Effector memory CD4-positive, alpha-beta T cell (primary cell): ENCODE results near the gene PIN1.
"Not testable (repeated sequence)": the region's sequence is repeated elsewhere in the genome, so short reads cannot be mapped to it uniquely, and the experiment has no call there.

ENCODE experiments used
- DNase-seq, 3 donors: peaks; one replicate each; pipeline ENCODE4 v3.0.0-alpha.2; 2020
- H3K27ac ChIP-seq: 2 replicates; pipeline ENCODE4 v1.7.0; 2013; ENCODE audit warnings: mild to moderate bottlenecking, low read length, moderate library complexity; ENCODE audit not compliant: insufficient read depth, poor library complexity, severe bottlenecking
- H3K27me3 ChIP-seq: replicated peaks from 2 replicates; pipeline ENCODE4 v1.7.0; 2013; ENCODE audit warnings: mild to moderate bottlenecking, low read length; ENCODE audit not compliant: insufficient read depth, control insufficient read depth, poor library complexity, severe bottlenecking
- H3K36me3 ChIP-seq: 2 replicates; pipeline ENCODE4 v1.7.0; 2013; ENCODE audit warnings: mild to moderate bottlenecking, low read length, moderate library complexity; ENCODE audit not compliant: control insufficient read depth, insufficient read depth
- H3K4me1 ChIP-seq: 2 replicates; pipeline ENCODE4 v1.7.0; 2013; ENCODE audit warnings: low read length, mild to moderate bottlenecking; ENCODE audit not compliant: control insufficient read depth, insufficient read depth, poor library complexity, severe bottlenecking
- H3K4me3 ChIP-seq: 2 replicates; pipeline ENCODE4 v1.7.0; 2013; ENCODE audit warnings: low read length, low read depth, mild to moderate bottlenecking; ENCODE audit not compliant: insufficient read depth, poor library complexity, severe bottlenecking
- H3K9me3 ChIP-seq: 2 replicates; pipeline ENCODE4 v1.7.0; 2013; ENCODE audit warnings: mild to moderate bottlenecking, low read length, moderate library complexity; ENCODE audit not compliant: control insufficient read depth

The PIN1 gene

GRCh38 chr19:9818175-9818733 is 16.9 kb upstream of the PIN1 start:
- Histone ChIP-seq H3K4me3 (peak overlapping the region; percentile 98), H3K9me3 (no peaks in the 10 kb centered on the region), H3K27ac (peak overlapping the region; percentile 96), H3K27me3 (no peaks in the 10 kb centered on the region), H3K36me3 (no peaks in the 10 kb centered on the region), H3K4me1 (peaks cover 12% of the 10 kb centered on the region)
- DNase-seq = no peak

GRCh38 chr19:9818734-9819595 is 16.2 kb upstream of the PIN1 start, which contains the start of gene FBXL12:
Gene FBXL12 (minus strand): TSS chr19:9819079. CDS start chr19:9818813, 266 bp downstream.
- H3K27ac ChIP-seq = peak within 1 kb of the TSS; percentile 96
- peak; percentile 100 for DNase-seq
- no peaks in the 10 kb centered on the region for H3K9me3 ChIP-seq
- H3K36me3 ChIP-seq = no peaks in the 10 kb centered on the region
- peak within 1 kb of the TSS; percentile 98 for H3K4me3 ChIP-seq
- no peaks in the 10 kb centered on the region for H3K27me3 ChIP-seq
- peaks cover 12% of the 10 kb centered on the region for H3K4me1 ChIP-seq

DNA sequence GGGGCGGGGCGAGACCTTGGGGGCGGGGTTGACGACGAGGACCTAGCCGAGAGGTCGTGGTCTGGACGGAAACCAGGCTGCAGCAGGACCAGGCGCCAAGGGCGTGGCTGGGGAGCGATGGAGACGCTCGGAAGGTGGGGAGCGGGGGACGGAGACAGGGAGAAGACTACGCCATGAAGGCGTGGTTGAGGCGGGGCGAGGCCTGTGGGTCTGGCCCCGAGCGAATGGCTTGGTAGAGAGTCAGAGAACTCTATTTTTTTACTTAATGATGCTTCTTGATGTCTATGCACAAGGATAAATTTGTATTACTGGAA is 15.6 kb upstream of the PIN1 start:
- H3K36me3 ChIP-seq = no peaks in the 10 kb centered on the region
- no peaks in the 10 kb centered on the region for H3K9me3 ChIP-seq
- DNase-seq = no peak
- peak overlapping the region; percentile 47 for H3K4me3 ChIP-seq
- no peaks in the 10 kb centered on the region for H3K27me3 ChIP-seq
- peaks cover 12% of the 10 kb centered on the region for H3K4me1 ChIP-seq
- H3K27ac ChIP-seq = peak overlapping the region; percentile 96

DNA sequence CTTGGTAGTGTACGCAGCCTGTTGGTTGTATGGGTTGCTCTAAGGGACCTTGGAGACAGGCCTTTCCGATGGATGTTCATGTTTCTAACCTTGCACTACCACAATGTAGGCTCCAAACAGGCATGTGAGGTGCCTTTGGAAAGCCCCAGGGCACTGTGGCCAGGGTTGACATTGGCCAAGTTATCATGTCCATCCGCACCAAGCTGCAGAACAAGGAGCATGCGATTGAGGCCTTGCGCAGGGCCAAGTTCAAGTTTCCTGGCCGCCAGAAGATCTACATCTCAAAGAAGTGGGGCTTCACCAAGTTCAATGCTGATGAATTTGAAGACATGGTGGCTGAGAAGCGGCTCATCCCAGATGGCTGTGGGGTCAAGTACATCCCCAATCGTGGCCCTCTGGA is 15.1 kb upstream of the PIN1 start:
- H3K4me1 ChIP-seq = peaks cover 12% of the 10 kb centered on the region
- DNase-seq, H3K27me3 ChIP-seq, H3K36me3 ChIP-seq, H3K9me3 ChIP-seq, H3K27ac ChIP-seq, H3K4me3 ChIP-seq: not testable (repeated sequence)

DNA sequence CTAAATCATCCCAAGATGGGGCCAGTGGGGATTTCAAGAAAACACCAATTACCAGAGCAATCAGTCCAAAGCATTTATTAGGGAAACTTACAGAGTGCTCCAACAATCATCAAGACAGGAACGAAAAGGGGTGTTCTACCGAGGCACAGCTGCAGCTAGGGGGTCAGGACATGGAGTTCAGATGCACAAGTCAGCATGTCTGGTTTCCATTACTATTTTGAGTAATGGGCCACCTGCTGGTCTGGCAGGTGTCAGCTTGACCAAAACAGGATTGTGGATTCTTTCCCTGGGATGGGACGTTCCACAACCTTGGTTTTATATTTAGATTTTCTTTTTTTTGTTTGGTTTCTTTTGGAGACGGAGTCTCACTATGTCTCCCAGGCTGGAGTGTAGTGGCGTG is 11.3 kb upstream of the PIN1 start:
- H3K36me3 ChIP-seq = no peaks in the 10 kb centered on the region
- DNase-seq = no peak
- H3K4me1 ChIP-seq = peaks cover 17% of the 10 kb centered on the region
- H3K9me3 ChIP-seq = no peaks in the 10 kb centered on the region
- H3K4me3 ChIP-seq = no peak overlapping the region
- H3K27ac ChIP-seq = no peak overlapping the region
- H3K27me3 ChIP-seq = no peaks in the 10 kb centered on the region

DNA sequence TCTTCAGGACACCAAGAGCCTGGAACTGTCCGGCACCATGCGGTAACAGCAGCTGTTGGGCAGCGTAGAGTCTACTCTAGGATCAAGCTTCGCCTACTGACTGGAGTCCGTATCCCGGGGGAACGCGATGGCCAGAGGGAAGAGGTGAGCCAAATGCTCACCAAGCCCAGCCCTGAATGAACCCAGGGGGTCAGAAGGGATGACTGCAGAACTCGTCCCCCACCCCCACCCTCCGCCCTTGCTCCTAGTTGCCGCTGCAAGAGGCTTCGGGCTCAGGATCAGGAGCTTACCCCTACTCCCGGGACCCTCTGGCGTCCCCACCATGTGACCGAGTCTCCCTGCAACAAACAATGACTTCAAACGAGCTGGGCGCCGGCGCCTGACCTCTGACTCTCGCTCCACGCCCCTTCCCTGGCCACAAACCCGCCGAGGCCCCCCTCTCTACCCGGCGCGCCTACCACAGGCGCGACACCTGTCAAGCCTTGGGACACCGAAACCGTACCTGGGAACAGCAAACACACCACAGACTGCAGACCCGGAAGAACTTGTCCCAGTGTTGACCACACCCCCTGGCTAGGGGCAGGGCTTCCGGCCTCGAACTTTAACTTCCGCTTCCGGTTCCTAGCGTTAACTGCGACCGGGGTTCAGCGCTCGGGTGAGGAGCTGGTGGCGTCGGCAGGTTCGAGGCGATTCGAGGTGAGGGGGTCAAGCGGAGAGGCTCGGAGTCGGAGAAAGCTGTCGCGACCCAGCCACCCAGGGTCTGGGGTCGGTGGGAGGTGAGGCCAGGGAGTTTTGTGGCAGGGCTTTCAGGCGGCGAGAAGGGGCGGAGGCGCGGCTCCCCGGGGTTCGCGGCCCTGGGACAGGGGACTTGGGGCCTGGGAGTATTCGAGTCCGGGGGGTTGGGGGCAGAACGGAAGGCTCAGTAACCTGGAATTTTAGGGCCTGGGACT is 7.6 kb upstream of the PIN1 start, which contains the start of gene UBL5:
UBL5 (plus strand) TSS at position 630 of the 950 bp plus-strand sequence. CDS start 420 bp downstream, outside the sequence.
- H3K4me1 ChIP-seq = peaks cover 15% of the 10 kb centered on the region
- no peaks in the 10 kb centered on the region for H3K27me3 ChIP-seq
- peak within 1 kb of the TSS; percentile 78 for H3K27ac ChIP-seq
- H3K36me3 ChIP-seq = peaks cover 10% of the 10 kb centered on the region
- peak within 1 kb of the TSS; percentile 89 for H3K4me3 ChIP-seq
- peak; percentile 80 to 86 (median 84) for DNase-seq
- no peaks in the 10 kb centered on the region for H3K9me3 ChIP-seq

GRCh38 chr19:9828551-9829063 is 6.5 kb upstream of the PIN1 start:
- no peaks in the 10 kb centered on the region for H3K9me3 ChIP-seq
- peaks cover 10% of the 10 kb centered on the region for H3K36me3 ChIP-seq
- peaks cover 15% of the 10 kb centered on the region for H3K4me1 ChIP-seq
- peak overlapping the region; percentile 89 for H3K4me3 ChIP-seq
- no peak for DNase-seq
- H3K27me3 ChIP-seq = no peaks in the 10 kb centered on the region
- H3K27ac ChIP-seq = peak overlapping the region; percentile 78

DNA sequence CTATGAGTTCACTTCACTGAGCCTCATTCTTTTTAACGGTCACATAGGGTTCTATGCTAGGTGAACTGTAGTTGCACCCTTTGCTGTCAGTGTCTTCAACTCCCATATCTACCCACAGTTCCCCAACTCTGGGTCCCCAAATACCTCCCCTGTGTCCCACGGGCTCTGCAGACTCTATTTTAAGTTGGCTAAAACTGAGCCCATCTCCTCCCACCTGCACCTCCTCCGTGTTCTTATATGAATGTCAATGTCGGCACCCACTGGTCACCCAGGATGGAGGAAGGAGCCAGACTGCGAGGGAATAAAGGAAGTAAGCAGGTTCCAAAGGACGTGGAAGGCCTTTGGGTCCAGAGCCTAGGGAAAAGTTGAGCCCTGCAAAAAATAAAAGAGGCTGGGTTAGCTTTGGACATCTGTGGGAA is 802 bp upstream of the PIN1 start:
- H3K27me3 ChIP-seq = no peaks in the 10 kb centered on the region
- no peaks in the 10 kb centered on the region for H3K9me3 ChIP-seq
- H3K36me3 ChIP-seq = peaks cover 25% of the 10 kb centered on the region
- H3K27ac ChIP-seq = peak overlapping the region; percentile 74
- H3K4me3 ChIP-seq = peak overlapping the region; percentile 69
- H3K4me1 ChIP-seq = peaks cover 10% of the 10 kb centered on the region
- no peak for DNase-seq

GRCh38 chr19:9835507-9835949 is 410 bp downstream of the PIN1 start:
- Histone ChIP-seq H3K4me3 (peak overlapping the region; percentile 67), H3K36me3 (peaks cover 26% of the 10 kb centered on the region), H3K27ac (peak overlapping the region; percentile 63), H3K27me3 (no peaks in the 10 kb centered on the region), H3K9me3 (no peaks in the 10 kb centered on the region), H3K4me1 (peaks cover 10% of the 10 kb centered on the region)
- DNase-seq = no peak
